Measurements from ENCODE around the gene ZFHX2.
A peak's percentile ranks its signal among the peaks of the same experiment; 100 is the strongest.

The ZFHX2 gene

DNA sequence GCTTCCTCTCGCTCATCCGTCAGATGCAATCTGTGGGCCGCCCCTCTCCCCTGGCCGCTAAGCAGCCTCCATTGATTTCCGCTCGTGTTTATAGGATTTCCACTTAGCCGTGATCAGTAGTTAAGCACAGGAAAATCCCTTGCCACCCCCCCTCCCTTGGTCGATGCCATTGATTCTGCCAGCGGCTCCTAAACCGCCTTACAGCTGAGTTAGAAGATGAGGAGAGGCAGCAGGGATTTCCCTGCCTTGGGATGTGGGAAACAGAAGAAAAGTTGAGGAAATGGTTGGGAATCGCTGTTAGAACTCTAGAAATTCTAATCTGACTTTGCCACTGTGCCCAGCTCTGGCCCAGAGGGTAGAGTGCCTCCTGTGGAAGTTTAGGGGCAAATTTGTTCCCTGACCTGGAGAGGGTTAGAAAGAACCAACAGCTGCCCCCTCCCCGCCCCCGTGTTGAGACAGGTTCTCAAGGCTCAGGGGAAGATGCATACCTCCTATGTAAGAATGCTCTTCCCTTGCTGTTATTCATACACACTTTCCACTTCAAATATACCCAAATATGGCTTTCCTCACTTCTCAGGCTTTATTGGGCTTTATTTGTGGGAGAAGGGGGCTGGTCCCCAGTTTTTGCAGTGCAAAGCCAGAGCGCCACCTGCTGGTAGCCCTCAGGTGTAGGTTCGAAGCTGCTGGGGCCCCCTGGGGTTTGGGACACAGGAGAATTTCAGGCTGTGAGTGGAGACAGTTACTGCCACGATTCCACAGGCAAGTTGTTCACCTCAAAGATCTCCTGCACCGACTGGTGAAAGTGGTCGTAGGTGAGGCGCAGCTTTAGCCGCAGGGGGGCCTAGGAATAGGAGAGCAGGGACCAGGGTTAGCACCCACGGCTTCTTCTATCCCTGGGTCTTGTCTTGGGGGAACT lies 7.7 kb upstream of the ZFHX2 start:
- DNase-seq, result peak; percentile 29

DNA sequence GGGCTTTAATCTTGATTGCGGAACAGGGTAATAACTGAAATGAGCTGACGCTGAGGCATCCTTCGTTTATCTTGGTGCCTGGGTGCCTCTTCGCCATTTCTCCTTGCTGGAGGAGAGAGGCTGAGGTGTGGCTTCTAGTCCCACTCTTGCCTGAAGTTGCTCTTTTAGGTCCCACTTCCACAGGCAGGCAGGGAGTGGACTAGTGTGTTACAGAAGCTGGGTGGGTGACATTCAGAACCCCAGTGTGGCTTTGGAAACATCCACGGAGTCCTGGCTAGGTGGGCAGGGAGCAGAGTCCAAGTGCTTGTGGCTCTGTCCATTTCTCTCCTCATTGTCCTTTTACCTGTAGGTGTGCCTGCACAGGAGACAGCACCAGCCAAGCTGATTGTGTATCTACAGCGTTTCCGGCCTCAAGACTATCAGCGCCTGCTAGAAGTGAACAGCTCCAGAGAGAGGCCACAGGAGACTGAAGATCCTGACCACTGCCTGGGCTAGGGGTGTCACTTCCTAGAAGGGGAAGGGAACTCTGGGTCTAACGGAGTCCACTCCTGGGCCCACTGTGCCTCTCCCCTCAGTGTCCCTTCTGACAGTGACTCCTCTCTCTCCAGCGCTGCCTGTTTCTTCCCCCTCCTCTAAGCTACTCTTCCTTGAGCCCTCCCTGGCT lies 6.9 kb upstream of the ZFHX2 start:
- no peak for DNase-seq

DNA sequence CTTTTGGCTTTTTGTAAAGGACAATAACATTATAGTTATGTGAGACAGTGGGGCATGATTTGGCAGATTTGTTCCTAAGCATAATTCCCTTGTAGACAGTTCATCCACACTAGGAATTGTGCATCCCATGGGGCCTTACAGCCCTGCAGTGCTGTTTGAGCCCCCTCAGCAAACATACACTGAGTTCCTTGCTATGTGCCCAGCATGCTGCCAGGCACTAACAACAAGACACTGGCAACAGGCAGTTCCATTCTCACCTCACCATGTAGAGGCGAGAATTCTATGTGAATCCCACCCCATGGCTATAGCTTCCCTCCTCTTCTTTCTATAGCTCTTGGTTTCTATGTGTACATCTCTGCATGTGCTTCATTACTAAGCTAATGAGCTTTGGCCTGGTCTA lies 6.4 kb upstream of the ZFHX2 start:
- no peak for DNase-seq

DNA sequence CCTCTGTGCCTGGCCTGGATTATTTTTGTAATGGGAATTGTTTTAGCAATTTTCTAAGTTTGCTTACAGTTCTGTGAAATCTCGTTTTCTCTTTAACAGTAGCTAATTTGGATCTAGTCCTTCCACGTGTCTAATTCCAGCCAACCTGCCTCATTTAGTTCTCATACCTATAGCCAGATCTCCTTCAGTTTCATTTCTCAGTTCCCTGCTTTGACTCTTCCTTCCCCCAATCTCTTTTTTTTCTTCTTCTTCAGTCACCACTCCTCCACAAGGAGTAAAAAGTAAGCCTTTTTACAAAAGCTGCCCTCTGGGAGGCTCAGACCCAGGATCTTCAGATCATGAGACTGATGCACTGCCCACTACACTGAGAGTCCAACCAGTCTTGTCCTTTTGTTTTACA lies 6.0 kb upstream of the ZFHX2 start:
- no peak for DNase-seq

DNA sequence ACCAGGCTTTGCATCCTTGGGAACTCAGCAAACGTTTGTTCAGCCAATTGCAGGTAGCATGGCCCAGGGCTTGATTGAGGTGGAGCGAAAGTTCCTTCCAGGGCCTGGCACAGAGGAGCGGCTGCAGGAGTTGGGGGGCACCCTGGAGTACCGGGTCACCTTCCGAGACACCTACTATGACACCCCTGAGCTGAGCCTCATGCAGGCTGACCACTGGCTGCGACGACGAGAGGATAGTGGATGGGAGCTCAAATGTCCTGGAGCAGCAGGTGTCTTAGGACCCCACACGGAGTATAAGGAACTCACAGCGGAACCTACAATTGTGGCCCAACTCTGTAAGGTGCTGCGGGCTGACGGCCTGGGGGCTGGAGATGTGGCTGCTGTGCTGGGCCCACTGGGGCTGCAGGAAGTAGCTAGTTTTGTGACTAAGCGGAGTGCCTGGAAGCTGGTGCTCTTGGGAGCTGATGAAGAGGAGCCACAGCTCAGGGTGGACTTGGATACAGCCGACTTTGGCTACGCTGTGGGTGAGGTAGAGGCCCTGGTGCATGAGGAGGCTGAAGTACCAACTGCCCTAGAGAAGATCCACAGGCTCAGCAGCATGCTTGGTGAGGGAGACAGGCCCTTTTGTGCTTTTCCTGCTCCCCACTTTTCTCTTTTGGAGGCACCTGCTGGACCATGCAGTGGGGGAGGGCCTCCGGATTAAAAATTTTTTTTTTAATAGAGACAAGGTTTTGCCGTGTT lies 5.3 kb upstream of the ZFHX2 start:
- DNase-seq, result no peak

DNA sequence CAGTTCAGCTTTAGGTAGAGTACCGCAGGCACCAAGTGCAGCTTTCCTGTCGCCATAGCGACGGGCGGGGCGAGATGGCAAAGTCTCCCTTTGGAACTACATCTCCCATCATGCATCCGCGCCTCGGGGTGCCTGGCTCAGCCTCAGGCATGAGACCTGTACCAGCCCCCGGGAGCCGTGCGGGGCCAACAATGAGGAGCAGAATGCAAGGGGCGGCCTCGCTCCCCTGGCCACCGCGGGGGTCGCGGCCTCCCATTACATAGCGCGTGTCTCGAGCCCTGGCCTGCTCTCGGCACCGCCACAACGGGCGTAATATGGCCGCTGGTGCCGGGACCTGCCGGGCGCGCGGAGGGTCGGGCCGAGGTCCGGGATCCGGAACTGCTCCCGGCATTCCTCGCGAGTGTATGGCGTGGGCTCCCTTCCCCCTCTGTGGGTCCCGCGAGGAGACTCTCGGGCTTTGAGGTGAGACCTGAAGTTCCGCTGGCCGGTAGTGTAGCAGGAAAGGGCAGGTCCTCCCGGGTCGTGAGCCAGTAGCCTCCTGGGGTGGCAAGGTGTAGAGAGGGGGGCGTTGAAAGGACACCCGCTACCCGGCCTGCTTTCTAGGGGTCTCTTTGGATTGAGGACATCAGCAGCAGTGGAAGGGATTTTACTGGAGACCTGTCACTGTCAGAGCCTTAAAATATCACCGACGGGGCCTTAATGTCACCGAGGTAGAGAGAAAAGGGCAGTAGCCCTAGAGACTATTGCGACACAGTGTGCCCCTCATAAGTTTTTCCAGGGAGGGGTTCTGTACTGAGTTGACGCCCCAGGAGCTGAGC lies 4.5 kb upstream of the ZFHX2 start, which contains the start of gene THTPA:
Gene THTPA (plus strand): TSS at position 390 of the 818 bp plus-strand sequence. CDS start 487 bp downstream, outside the sequence.
- peak; percentile 86 for DNase-seq

DNA sequence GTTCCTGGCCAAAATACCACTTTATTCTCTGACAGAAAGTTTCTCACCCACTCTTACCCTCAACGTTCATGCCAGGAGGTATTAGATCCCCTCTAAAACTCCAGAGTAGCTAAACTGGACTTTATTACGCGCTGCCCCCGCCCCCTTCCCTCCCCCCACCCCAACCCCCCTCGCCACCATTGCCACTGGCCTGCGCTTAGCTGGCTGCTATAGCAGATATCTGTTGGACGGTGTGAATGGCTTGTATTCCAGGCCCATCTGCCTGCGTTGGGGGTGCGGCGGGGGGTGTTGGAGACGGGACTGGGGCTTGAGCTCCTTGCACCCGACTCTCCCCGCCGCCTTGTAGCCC lies 3.9 kb upstream of the ZFHX2 start:
- DNase-seq, result no peak

DNA sequence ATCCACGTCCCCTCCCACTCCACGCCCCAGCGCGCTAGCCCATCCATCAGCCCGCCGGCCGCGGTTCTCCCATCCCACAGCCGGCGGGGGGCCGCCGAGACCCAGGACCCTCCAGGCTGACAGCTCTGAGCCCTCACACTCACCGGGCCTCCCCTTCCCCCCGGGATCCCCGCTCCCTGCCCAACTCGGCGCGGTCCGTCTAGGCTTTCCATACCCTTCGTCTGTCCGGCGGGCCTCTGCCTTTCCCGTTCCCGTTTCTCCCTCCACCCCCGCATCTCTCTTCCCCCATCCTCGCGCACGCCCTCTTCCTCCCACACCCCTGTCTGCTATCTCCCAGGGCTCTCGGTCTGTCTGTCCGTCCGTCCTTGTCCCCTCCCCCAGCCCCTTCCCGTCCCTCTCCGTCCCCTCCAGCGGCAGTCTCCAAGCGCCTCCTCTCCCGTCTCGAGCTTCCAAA lies 726 bp downstream of the ZFHX2 start:
- no peak for DNase-seq

DNA sequence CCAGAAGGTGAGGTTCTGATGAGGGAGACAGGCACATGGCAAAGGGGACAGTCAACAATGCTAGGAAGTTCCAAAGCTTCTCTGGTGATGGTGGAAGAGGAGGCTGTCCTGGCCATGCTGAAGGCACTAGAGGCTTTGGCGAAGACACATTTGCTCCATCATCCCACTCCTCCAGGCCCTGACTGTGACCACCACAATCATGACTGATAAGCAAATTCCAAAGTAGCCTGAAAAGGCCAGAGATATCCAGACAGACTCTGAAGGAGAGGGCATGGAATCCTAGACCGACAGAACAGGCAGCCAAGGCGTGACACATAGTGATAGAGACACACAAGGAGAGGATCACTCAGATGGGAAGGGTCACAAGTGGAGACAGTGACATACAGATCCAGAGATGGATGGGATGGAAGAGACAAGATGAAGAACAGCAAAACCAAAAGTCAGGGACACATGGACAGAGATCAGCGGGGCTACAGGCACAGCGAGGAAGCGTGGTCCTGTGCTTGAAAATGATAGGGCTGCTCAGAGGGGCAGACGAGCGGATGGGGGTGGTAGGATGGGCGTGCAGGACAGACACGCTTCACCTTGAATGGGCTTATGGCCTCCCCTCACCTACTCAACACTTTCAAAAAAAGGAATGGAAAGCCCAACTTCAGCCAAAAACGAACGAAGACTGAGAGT lies 1.3 kb downstream of the ZFHX2 start:
- DNase-seq, result no peak

DNA sequence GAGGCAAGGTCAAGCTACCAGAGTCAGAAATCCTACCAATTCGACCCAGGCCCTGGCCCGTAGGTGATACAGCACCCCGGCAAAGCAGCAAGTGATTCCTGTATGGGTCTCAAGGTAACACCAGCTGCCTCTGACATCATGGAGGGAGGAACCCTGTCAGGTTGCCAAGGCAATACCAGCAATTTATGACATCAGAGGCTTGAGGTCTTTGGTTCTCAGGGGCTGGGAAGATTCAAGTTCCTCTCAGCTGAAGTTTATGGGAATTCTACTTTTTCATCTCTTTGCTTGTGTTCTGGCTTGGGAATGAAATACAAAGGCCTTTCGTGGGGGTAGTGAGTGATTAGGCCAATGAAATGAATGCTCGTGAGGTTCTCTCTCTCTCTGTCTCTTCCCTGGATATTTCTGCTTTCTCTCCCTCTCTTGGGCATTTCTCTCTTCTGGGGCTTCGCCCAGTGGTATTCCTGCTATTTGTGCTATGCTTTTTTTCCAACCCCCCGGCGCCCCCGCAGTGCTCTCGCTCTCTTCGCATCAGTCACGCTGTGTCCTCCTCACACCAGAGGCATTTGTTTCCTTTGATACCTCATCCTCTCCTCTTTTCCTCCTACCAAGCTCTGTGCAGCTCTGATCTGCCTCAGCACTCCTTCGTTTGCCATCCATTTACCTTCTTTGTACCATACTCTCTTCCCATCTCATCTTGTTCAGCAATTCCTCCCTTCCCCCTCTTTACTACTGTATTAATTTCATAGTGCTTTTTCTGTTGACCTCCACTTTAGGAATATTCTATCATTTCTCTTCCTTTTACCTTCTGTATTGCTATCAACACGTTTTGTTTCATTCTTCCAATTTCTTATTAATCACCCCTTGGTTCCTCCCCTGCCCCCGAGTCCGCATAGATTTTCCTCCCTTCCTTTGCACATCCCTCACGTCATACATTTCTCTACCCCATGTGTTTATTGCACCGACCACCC lies 2.9 kb downstream of the ZFHX2 start:
- peak; percentile 41 for DNase-seq

DNA sequence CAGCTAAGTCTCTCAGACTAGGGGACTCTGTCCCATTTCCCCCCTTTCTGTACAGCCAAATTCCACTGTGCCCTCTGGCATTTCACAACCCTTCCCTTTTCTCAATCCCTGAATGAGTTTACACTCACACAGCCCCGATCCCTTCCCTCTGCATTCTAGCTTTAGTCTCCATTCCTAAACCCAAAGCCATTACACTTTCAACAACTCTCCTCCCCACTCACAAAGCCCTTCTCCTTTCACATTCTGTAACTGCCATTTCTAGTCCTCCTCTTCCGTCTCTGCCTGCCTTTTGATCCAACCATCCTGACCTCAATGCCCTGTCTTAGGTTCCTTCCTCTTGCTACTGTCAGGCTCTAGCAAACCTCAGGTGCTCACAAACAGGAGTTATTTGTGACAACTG lies 3.6 kb downstream of the ZFHX2 start:
- DNase-seq, result no peak

DNA sequence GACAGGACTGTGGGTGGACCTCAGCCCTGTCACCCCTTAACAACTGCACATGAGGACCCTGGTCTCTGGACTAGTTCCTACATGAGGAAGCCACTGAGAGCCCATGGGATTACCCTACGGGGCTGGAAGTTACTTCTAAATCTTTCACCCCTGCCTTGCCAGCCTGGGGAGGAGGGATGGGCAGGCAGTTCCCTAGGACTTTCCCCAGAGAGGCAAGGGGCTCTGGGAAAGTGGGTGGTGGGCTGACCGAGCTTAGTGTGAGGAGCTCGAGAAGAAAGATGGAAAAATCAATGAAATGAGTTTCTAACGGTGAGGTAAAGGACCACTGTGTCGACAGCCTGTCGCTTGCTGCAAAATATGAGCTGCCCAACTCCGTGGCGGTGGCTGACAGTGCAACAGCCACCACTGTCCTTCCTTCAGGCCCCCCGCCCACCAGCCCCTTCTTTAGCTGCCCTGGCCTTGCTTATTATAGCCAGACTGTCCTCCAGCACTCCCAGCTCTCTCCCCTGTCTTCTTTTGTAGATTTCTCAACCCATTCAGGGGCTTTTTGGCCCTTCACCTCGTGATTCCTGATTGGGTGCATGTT lies 5.0 kb downstream of the ZFHX2 start:
- no peak for DNase-seq

DNA sequence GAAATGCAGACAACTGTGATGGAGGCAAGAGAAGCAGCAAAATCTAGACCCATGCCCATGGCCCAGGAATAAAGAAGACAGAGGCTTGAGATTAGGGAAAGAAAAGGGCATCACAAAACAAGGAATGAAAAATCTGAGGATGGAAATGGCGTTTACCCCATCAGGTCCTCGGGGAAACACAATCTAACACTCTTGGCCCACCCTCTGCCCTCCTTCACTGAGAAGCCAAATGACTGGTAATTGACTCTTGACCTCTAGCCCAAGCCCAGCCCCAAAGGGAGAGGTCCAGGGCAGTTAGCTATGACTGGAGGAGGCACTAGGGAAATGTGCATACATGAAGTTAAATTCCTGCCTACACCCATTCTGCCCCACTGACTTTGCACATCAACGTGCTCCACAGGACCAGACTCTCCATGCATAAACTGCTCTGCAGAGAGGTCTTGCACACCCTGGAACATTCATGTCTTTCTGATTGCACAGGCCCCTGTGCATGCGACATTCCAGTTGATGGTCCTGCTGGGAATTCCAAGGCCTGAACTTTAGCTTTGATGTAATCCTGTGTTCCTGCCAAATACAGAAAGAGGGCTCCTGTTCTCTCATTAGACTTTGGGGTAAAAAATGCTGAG lies 5.7 kb downstream of the ZFHX2 start:
- DNase-seq, result no peak

DNA sequence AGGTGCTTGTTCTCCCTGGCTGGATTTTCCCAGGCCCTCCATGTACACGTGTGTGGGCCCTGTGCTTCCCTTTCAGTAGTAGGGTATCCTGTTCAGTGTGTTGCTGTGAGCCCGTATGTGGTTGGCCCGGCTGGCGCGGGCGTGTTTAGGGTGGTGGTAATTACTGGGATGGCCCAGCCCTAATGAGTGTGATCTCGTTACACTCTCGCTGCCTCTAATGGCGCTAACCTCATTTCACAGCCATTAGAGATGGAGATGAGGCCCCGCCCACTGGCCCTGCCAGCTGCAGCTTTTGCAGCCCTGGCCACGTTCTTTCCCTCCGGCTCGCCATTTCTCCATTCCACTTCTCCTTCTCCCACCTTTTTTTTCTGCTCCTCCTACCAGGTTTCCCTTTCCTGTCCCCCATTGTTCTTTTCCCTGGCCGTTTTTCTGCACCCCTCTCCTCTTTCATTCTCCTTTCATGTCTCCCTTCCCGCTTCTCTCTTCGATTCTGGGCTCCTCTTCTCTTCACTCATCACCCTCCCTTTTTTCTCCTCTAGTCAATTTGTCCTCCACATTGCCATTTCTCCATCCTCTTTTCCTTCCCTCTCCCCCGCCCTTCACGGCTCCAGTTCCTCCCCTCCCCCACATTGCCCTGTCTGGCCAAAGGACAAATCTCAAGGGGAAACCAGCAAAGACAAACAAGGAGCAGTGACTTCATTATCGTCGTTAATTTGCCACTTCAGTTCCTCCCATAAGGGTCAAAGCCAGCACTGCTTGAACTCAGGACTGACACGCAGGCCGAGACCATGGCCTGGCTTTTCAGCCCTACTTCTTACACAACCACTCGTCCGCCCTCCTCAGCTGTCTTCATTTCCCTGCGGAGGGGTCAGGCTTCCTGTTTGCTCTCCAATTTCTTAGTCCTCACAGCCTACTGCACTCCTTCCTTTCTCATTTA lies 6.8 kb downstream of the ZFHX2 start:
- peak; percentile 60 for DNase-seq

DNA sequence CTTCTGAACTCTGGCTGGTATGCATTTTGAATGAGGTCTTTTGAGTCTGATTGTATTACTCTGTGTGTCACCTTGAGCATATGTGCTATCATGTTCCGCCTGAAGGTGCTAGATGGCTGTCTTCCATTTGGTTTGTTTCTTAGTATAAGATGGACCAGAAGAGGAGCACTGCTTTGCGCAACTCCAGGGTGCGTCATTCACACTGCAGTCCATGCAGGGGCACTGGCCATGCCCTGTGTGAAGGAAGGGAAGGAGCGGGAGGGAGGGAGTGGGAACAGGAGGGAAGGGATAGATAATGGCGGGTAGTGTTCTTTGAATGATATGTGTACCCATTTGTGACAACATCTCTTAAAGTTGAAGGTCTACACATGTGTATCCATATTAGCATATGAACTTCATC lies 8.2 kb downstream of the ZFHX2 start:
- DNase-seq, result no peak

DNA sequence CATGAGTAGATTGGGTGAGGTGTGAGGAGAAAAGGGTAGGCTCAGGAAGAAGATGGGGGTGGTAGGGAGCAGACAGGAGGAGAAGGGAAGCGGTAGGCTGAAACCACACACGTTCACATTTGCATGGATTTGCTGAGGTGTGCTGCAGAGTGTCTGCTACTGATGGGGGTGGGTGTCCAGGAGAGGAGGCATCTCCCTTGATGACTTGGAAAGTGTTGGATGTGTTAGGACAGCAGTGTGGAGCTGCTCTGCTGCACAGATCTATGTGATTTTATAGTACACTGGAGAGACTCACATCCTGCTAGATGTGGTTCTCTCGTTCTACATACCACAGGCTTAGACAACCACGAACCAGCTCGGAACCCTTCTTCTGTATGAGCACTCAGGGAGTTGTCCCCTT lies 9.3 kb downstream of the ZFHX2 start:
- DNase-seq, result no peak

DNA sequence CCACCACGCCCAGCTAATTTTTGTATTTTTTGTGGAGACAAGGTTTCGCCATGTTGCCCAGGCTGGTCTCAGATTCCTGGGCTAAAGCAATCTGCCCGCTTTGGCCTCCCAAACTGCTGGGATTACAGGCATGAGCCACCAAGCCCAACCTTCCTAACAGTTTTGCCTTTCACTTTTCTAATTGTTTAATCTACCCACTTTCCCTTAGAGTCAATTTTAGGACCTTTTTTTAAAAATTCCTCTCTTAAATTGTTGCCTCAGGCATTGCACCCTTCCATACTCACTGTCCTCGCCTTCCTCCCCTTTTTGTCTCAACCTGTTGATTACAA lies 11.5 kb downstream of the ZFHX2 start:
- no peak for DNase-seq

DNA sequence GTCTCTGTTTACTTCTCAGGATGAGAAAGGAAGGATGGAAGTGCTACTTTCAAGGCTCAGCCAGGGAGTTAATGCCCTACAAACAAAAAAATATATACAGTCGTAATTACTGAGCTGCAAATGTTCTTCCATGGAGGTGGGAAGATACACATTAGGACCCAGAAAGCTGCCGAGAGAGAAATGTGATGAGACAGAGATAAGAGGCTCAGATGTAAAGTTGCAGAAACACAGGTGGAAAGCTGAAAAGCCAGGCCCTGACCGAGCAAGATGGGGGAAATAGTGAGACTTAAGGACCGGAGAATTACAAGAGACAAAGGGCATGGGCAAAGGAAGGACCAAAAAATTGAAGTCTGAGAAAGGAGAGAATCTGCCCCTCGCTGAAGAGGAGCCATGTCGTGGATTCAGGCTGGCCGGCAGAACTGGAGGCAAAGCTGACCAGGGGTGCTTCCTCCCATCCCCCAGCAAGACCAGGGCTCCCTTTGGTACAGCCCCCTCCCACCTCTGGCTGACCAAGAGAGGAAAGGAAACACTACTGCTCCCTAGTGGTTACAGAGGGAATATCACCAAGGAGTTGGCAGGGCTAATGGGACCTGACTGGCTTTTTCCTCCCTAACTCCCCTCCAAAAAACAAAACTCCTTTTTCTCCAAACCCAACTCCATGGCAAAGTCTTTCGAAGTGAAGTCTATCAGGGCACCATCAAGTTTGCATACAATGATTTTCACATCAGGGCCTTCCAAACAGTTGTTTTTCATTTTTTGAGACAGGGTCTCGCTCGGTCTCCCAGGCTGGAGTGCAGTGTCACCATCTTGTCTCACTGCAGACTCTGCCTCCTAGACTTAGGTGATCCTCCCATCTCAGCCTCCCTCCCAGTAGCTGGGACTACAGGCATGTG lies 12.1 kb downstream of the ZFHX2 start:
- peak; percentile 59 for DNase-seq
